Uterus (tissue), 2 donors: ENCODE results near the gene SORL1.

Experiments used
- POLR2A ChIP-seq, 2 donors: fragments of 450-650 bp; IDR thresholded peaks; one replicate each; pipeline ENCODE4 v1.6.1; 2016; ENCODE audit warnings: antibody characterized with exemption in 2 of 2, mild to moderate bottlenecking in 1 of 2, moderate library complexity in 1 of 2
- TF ChIP-seq, protein P1 (sequence below), 4 experiments: fragments of 200-600 bp in 2 of 4; fragments of 450-650 bp in 2 of 4; sonication (generic) in 2 of 4; IDR thresholded peaks; one replicate each; pipeline ENCODE4 v1.5.1; 2016 to 2019; ENCODE audit warnings: antibody characterized with exemption in 4 of 4, mild to moderate bottlenecking in 2 of 4, moderate library complexity in 1 of 4

DNA sequence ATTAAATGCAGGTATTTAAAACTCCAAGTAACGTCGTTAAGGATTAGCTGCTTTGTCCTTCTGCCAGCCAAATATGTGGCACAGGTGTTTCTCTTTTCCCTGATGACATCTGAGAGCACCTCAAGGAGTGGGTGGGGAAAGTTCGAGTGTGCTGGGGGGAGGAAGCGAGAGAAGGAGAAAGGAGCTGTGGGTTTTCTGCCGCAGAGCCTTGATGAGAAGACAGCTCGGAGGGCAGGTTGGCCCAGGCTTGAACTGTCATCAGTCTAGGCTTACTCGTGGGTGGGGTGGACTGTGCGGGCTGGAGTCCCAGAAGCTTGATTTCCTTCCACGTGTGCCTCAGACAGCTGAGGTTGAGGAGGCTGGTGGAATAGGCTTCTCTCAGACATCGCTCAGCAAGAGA lies 15.9 kb downstream of the SORL1 start:
- TF ChIP-seq POLR2A (IDR thresholded peaks at IDR 0.05), result no peak
- TF ChIP-seq, protein P1, sequence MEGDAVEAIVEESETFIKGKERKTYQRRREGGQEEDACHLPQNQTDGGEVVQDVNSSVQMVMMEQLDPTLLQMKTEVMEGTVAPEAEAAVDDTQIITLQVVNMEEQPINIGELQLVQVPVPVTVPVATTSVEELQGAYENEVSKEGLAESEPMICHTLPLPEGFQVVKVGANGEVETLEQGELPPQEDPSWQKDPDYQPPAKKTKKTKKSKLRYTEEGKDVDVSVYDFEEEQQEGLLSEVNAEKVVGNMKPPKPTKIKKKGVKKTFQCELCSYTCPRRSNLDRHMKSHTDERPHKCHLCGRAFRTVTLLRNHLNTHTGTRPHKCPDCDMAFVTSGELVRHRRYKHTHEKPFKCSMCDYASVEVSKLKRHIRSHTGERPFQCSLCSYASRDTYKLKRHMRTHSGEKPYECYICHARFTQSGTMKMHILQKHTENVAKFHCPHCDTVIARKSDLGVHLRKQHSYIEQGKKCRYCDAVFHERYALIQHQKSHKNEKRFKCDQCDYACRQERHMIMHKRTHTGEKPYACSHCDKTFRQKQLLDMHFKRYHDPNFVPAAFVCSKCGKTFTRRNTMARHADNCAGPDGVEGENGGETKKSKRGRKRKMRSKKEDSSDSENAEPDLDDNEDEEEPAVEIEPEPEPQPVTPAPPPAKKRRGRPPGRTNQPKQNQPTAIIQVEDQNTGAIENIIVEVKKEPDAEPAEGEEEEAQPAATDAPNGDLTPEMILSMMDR (IDR thresholded peaks at IDR 0.05), result no peak
